ENCODE data around the gene C10orf105.
A peak's percentile ranks its signal among the peaks of the same experiment; 100 is the strongest.

The C10orf105 gene

GRCh38 chr10:71664585-71664984 is 55.0 kb downstream of the C10orf105 start:
- FAIRE-seq (no peak), DNase-seq (ENCODE audit: insufficient read length, low spot score) (no peak)
- TF ChIP-seq POLR2A (IDR thresholded peaks at IDR 0.05; ENCODE audit: low read depth, low read length), result no peak

- no peak for TF ChIP-seq POLR2A (IDR thresholded peaks at IDR 0.05; ENCODE audit: low read depth, low read length)
- DNase-seq (ENCODE audit: insufficient read length, low spot score), result peak; percentile 60
- no peak for FAIRE-seq
These were observed 56.3 kb downstream of the C10orf105 start for GRCh38 chr10:71663311-71663710.

GRCh38 chr10:71661779-71662336 is 57.7 kb downstream of the C10orf105 start:
- no peak for FAIRE-seq
- TF ChIP-seq POLR2A (IDR thresholded peaks at IDR 0.05; ENCODE audit: low read depth, low read length), result no peak

More at GRCh38 chr10:71661779-71662336, 57.7 kb downstream of the C10orf105 start:
- no peak for DNase-seq (ENCODE audit: insufficient read length, low spot score)

All from H54 (cell line).